Keratinocyte (primary cell): ENCODE measurements around the gene ARHGAP4. TPM values are rescaled to one million over a fixed set of nuclear protein-coding genes. Genes with fewer than 3 reads are reported as not detected.

Experiments
- DNase-seq: peaks from one replicate; pipeline ENCODE4 v3.0.0-alpha.2; 2011; ENCODE audit warnings: low read depth, missing footprints, low spot score
- FAIRE-seq: peaks from 2 replicates; lab custom pipeline; 2011; peaks lifted over from hg19 to GRCh38; lab: Jason Lieb, UNC
- H2AFZ ChIP-seq: 2 replicates; pipeline ENCODE4 v1.6.0; 2012; ENCODE audit warnings: low read length, control low read depth, inconsistent platforms; ENCODE audit not compliant: control insufficient read depth
- H3K27ac ChIP-seq: 2 replicates; pipeline ENCODE4 v1.5.1; 2011; ENCODE audit warnings: low read length; ENCODE audit not compliant: control insufficient read depth, insufficient read depth
- H3K27me3 ChIP-seq: 3 replicates; pipeline ENCODE4 v1.6.0; 2011; ENCODE audit warnings: low read length; ENCODE audit not compliant: control insufficient read depth, insufficient read depth; ENCODE audit errors: extremely low read depth
- H3K36me3 ChIP-seq, 2 experiments: 2 replicates in 1 of 2; 3 replicates in 1 of 2; pipeline ENCODE4 v1.5.1; 2011; ENCODE audit warnings: low read length in 2 of 2, mild to moderate bottlenecking in 1 of 2; ENCODE audit not compliant: control insufficient read depth in 2 of 2, insufficient read depth in 2 of 2; ENCODE audit errors: extremely low read depth in 1 of 2
- H3K4me1 ChIP-seq: 3 replicates; pipeline ENCODE4 v1.5.1; 2011; ENCODE audit warnings: low read length; ENCODE audit not compliant: control insufficient read depth, insufficient read depth; ENCODE audit errors: extremely low read depth
- H3K4me2 ChIP-seq: 3 replicates; pipeline ENCODE4 v1.6.0; 2011; ENCODE audit warnings: low read depth, low read length; ENCODE audit not compliant: control insufficient read depth, insufficient read depth; ENCODE audit errors: extremely low read depth
- H3K4me3 ChIP-seq, 3 experiments: fragments of 200-600 bp in 1 of 3; sonication (generic) in 1 of 3; 2 replicates in 2 of 3; 3 replicates in 1 of 3; pipeline ENCODE4 v1.5.1; 2011 to 2016; ENCODE audit warnings: low read length in 3 of 3, mild to moderate bottlenecking in 3 of 3, control low read depth in 2 of 3, inconsistent platforms in 1 of 3, low read depth in 1 of 3, mixed read lengths in 1 of 3, mixed run types in 1 of 3, moderate library complexity in 1 of 3; ENCODE audit not compliant: control insufficient read depth in 2 of 3, insufficient read depth in 2 of 3; ENCODE audit errors: extremely low read depth in 1 of 3
- H3K79me2 ChIP-seq: 2 replicates; pipeline ENCODE4 v1.6.0; 2012; ENCODE audit warnings: low read length; ENCODE audit not compliant: control insufficient read depth, insufficient read depth
- H3K9ac ChIP-seq: 3 replicates; pipeline ENCODE4 v1.6.0; 2011; ENCODE audit warnings: low read length; ENCODE audit not compliant: control insufficient read depth, insufficient read depth; ENCODE audit errors: extremely low read depth
- H3K9me1 ChIP-seq: 3 replicates; pipeline ENCODE4 v1.6.0; 2011; ENCODE audit warnings: low read length; ENCODE audit not compliant: control insufficient read depth, insufficient read depth; ENCODE audit errors: extremely low read depth
- H3K9me3 ChIP-seq: 2 replicates; pipeline ENCODE4 v1.5.1; 2012; ENCODE audit warnings: low read depth, low read length; ENCODE audit not compliant: control insufficient read depth
- H4K20me1 ChIP-seq: 3 replicates; pipeline ENCODE4 v1.6.0; 2011; ENCODE audit warnings: low read length; ENCODE audit not compliant: control insufficient read depth, insufficient read depth; ENCODE audit errors: extremely low read depth
- CTCF ChIP-seq, 3 experiments: IDR thresholded peaks in 1 of 3; conservative IDR thresholded peaks in 1 of 3; optimal IDR thresholded peaks in 1 of 3; 2 replicates in 2 of 3; 3 replicates in 1 of 3; pipeline versions ENCODE3 to v1.5.1; 2011; ENCODE audit warnings: low read length in 3 of 3, mild to moderate bottlenecking in 3 of 3, moderate library complexity in 2 of 3, control low read depth in 1 of 3, inconsistent platforms in 1 of 3; ENCODE audit not compliant: insufficient read depth in 2 of 3; ENCODE audit errors: extremely low read depth in 1 of 3
- EZH2 ChIP-seq: IDR thresholded peaks from one replicate; pipeline ENCODE4 v1.6.1; 2012; ENCODE audit warnings: inconsistent platforms, mild to moderate bottlenecking, low read length, moderate library complexity
- dilution Hi-C: fragments of 300-500 bp; cut with MboI; formaldehyde crosslinking; loops from one replicate; pipeline ENCODE4 v1.7.0; 2020; ENCODE audit warnings: low sequenced_read_pairs; ENCODE audit not compliant: extremely low pct_ligation_motif_present
- polyA plus RNA-seq, 5 experiments: library from polyadenylated mRNA; depleted of rRNA in 3 of 5; stranded (reverse) in 3 of 5; stranded (forward) in 1 of 5; unstranded in 1 of 5; fragments of >200 nt; gene quantifications; 1 replicate in 1 of 5; 2 replicates in 3 of 5; 3 replicates in 1 of 5; pipeline versions ENCODE4 v1.2.1 to v1.2.3, GENCODE V29; 2011 to 2012; ENCODE audit warnings: missing spikeins in 2 of 5, low read depth in 1 of 5, low replicate concordance in 1 of 5

The ARHGAP4 gene
- polyA plus RNA-seq, 1 donor (not counting 4 experiments of a cell fraction or from before 2014, with no cell fraction given) = 0.35 TPM

GRCh38 chrX:153932220-153932915, 6.3 kb upstream of the ARHGAP4 start:
- TF ChIP-seq EZH2 (no peak), CTCF (optimal IDR thresholded peaks at IDR 0.05 in 1 of 3, IDR thresholded peaks at IDR 0.05 in 1 of 3, conservative IDR thresholded peaks at IDR 0.05 in 1 of 3; ENCODE audit: extremely low read depth in 1 of 3, insufficient read depth in 2 of 3, low read length in 3 of 3) (no peak)
- Histone ChIP-seq H3K27me3 (no peaks in the 10 kb centered on the region), H3K4me2 (no peak overlapping the region), H2AFZ (no peak overlapping the region), H3K9me3 (no peaks in the 10 kb centered on the region), H4K20me1 (no peaks in the 10 kb centered on the region), H3K4me3 (no peak overlapping the region), H3K4me1 (peaks cover 8% of the 10 kb centered on the region), H3K9ac (no peak overlapping the region), H3K9me1 (no peaks in the 10 kb centered on the region), H3K27ac (no peak overlapping the region), H3K79me2 (peaks cover 28% of the 10 kb centered on the region), H3K36me3 (peaks cover 6 to 9% of the 10 kb centered on the region in 2 experiments)
- no peak for DNase-seq
- dilution Hi-C loops = no loop called here
- FAIRE-seq = no peak

GRCh38 chrX:153931748-153932147, 5.7 kb upstream of the ARHGAP4 start:
- no peak overlapping the region for H3K27ac ChIP-seq
- H3K4me3 ChIP-seq = no peak overlapping the region
- no peak overlapping the region for H3K9ac ChIP-seq
- H3K9me1 ChIP-seq = no peaks in the 10 kb centered on the region
- peaks cover 28% of the 10 kb centered on the region for H3K79me2 ChIP-seq
- no peak overlapping the region for H2AFZ ChIP-seq
- TF ChIP-seq EZH2 (no peak), CTCF (optimal IDR thresholded peaks at IDR 0.05 in 1 of 3, IDR thresholded peaks at IDR 0.05 in 1 of 3, conservative IDR thresholded peaks at IDR 0.05 in 1 of 3; ENCODE audit: extremely low read depth in 1 of 3, insufficient read depth in 2 of 3, low read length in 3 of 3) (no peak)
- no peaks in the 10 kb centered on the region for H3K27me3 ChIP-seq
- peaks cover 14% of the 10 kb centered on the region for H3K4me1 ChIP-seq
- H3K36me3 ChIP-seq = peaks cover 6 to 9% of the 10 kb centered on the region in 2 experiments
- FAIRE-seq (no peak), DNase-seq (no peak)
- no peaks in the 10 kb centered on the region for H4K20me1 ChIP-seq
- dilution Hi-C loops = no loop called here
- H3K9me3 ChIP-seq = no peaks in the 10 kb centered on the region
- H3K4me2 ChIP-seq = no peak overlapping the region
